ENCODE data around the gene GRK4.

The GRK4 gene

GRCh38 chr4:3030566-3031356 is 67.4 kb downstream of the GRK4 start:
- TF ChIP-seq, protein P1, sequence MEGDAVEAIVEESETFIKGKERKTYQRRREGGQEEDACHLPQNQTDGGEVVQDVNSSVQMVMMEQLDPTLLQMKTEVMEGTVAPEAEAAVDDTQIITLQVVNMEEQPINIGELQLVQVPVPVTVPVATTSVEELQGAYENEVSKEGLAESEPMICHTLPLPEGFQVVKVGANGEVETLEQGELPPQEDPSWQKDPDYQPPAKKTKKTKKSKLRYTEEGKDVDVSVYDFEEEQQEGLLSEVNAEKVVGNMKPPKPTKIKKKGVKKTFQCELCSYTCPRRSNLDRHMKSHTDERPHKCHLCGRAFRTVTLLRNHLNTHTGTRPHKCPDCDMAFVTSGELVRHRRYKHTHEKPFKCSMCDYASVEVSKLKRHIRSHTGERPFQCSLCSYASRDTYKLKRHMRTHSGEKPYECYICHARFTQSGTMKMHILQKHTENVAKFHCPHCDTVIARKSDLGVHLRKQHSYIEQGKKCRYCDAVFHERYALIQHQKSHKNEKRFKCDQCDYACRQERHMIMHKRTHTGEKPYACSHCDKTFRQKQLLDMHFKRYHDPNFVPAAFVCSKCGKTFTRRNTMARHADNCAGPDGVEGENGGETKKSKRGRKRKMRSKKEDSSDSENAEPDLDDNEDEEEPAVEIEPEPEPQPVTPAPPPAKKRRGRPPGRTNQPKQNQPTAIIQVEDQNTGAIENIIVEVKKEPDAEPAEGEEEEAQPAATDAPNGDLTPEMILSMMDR (IDR thresholded peaks at IDR 0.05) = no peak

DNA sequence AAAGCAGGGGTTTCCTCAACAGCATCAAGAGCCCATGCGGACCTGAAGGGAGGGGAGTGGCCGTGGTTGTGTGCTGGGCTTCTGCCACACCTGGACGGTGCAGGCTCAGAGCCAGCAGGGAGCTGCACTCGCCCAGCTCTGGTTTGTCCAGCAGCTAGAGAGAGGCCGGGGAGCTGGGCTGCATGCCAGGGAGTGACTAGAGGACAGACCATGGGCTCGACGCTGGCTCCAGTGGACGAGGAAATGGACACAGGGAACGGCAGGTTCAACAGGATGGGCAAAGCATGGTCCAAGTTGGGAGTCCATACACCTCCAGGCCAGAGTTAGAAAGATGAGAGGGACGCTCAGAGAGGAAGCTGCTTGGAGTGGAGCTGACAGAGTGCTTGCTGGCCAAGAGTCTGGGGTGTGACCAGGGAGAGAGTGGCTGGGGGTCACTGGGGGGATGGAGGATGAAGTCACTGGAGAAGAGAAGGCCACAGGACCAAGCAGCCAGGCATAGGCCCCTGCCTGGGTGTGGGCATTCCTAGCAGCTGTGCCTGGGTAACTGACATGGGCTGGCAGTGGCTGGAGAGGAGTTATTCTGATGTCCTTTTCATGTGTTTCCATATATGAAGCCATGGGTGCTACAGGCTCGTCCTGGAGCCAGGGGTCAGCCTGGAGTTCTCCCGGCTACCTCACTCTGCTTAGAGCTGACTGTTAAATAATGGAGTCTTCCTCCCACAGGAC is 68.1 kb downstream of the GRK4 start:
- TF ChIP-seq, protein P1 (IDR thresholded peaks at IDR 0.05) = no peak

DNA sequence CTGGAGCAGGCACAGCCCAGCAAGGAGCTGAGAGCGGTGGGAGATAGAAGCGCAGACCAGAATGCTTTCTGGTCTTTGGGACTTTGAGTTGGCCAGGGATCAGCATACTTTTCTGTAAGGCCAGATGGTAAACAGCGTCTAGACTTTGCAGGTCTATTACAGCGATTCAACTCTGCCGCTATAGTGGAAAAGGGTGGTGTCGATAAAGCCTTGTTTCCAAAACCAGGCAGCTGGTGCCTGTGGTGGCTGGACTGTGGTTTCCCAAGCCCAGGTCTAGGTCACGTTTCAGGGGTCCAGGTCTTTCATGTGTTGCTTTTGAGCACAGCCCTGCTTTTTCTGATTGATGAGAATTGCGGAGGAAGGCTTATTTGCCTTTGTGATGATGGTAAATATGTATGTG is 70.9 kb downstream of the GRK4 start:
- TF ChIP-seq, protein P1 (IDR thresholded peaks at IDR 0.05) = no peak

DNA sequence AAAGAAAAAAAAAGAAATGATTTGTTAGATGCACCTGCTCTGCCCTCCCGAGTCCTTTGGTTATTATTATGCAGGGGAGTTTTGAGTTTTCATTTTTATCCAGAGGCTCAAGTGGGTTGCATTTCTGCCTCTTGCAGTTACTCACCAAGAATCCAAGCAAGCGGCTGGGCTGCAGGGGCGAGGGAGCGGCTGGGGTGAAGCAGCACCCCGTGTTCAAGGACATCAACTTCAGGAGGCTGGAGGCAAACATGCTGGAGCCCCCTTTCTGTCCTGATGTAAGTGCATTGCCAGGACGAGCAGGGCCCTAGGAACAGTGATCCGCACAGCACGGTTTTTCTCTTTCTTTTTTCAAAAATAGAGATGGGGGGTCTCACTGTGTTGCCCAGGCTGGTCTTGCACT is 71.9 kb downstream of the GRK4 start:
- TF ChIP-seq, protein P1 (IDR thresholded peaks at IDR 0.05) = no peak

DNA sequence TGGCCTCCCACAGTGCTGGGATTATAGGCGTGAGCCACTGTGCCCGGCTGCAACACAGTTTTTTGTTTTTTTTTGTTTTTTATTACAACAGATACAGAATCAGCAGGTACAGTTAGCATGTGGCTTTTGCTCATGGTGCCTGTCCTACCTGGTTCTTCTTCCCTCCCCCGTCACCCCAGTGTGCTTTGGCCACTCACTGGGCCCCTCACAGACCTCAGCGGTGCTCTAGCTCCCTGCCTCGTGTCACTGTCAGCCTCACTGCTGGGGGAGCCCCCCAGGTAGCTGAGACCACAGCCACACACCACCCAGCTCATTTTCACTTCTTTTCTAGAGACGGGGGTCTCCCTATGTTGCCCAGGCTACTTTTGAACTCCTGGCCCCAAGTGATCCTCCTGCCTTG is 72.3 kb downstream of the GRK4 start:
- TF ChIP-seq, protein P1 (IDR thresholded peaks at IDR 0.05) = no peak

GRCh38 chr4:3036131-3036952 is 73.0 kb downstream of the GRK4 start:
- TF ChIP-seq, protein P1 (IDR thresholded peaks at IDR 0.05) = no peak

DNA sequence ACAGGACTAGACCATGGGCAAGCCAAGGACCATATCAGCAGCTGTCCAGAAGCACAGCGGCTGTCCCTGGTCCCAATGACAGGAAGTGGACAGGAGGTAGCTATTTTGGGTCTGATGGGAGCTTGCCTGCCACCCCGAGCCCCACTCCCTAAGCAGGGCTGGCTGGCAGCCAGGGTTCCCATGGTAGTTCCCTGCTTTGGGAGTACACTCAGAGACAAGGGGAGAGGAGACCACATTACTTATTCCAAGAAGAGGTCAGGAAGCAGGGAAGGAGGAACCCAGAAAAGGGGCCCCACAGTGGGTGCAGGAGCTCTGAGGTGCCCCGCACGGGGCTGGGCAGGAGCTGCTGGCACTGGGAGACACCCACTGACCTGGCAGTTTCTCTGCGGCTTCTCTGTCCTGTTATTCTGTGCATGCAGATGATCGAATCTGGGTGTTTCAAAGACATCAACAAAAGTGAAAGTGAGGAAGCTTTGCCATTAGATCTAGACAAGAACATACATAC is 74.6 kb downstream of the GRK4 start:
- TF ChIP-seq, protein P1 (IDR thresholded peaks at IDR 0.05) = no peak

Data from LNCAP (cell line).